MM.1S (cell line): ENCODE data around the gene ZFR.

Source experiments
- DNase-seq: peaks from one replicate; pipeline ENCODE4 v3.0.0-alpha.2; 2015
- H2AFZ ChIP-seq: fragments of 300-600 bp; sonication (generic); 2 replicates; pipeline ENCODE4 v1.6.0; 2016; ENCODE audit warnings: antibody characterized with exemption, low read length
- H3F3A ChIP-seq: fragments of 300-600 bp; sonication (generic); 2 replicates; pipeline ENCODE4 v1.6.1; 2016; ENCODE audit warnings: mild to moderate bottlenecking, antibody characterized with exemption, low read length, moderate library complexity, mixed read lengths; ENCODE audit not compliant: insufficient read depth
- H3K27ac ChIP-seq: fragments of 300-600 bp; sonication (generic); 2 replicates; pipeline ENCODE4 v1.5.1; 2016; ENCODE audit warnings: mild to moderate bottlenecking, low read length
- H3K27me3 ChIP-seq: fragments of 300-600 bp; sonication (generic); replicated peaks from 2 replicates; pipeline ENCODE4 v1.6.0; 2016; ENCODE audit warnings: low read length; ENCODE audit not compliant: insufficient read depth
- H3K36me3 ChIP-seq: fragments of 300-600 bp; sonication (generic); replicated peaks from 2 replicates; pipeline ENCODE4 v1.6.1; 2016; ENCODE audit warnings: mild to moderate bottlenecking, low read length, mixed read lengths; ENCODE audit not compliant: insufficient read depth
- H3K4me1 ChIP-seq: fragments of 300-600 bp; sonication (generic); 2 replicates; pipeline ENCODE4 v1.6.1; 2016; ENCODE audit warnings: low read length, mixed read lengths
- H3K4me2 ChIP-seq: fragments of 300-600 bp; sonication (generic); 2 replicates; pipeline ENCODE4 v1.6.0; 2016; ENCODE audit warnings: low read depth, low read length
- H3K4me3 ChIP-seq: fragments of 300-600 bp; sonication (generic); 2 replicates; pipeline ENCODE4 v1.5.1; 2016; ENCODE audit warnings: low read length, mixed read lengths
- H3K79me2 ChIP-seq: fragments of 300-600 bp; sonication (generic); 2 replicates; pipeline ENCODE4 v1.6.1; 2016; ENCODE audit warnings: mixed run types, low read length, mixed read lengths
- H3K9ac ChIP-seq: fragments of 300-600 bp; sonication (generic); 2 replicates; pipeline ENCODE4 v1.6.1; 2016; ENCODE audit warnings: low read length, mixed read lengths
- H3K9me2 ChIP-seq: fragments of 300-600 bp; sonication (generic); replicated peaks from 2 replicates; pipeline ENCODE4 v1.6.1; 2016; ENCODE audit warnings: mild to moderate bottlenecking, low read length, mixed read lengths; ENCODE audit not compliant: insufficient read depth
- H3K9me3 ChIP-seq: fragments of 300-600 bp; sonication (generic); replicated peaks from 2 replicates; pipeline ENCODE4 v1.6.1; 2016; ENCODE audit warnings: mild to moderate bottlenecking, low read length, mixed read lengths; ENCODE audit not compliant: insufficient read depth
- H4K20me1 ChIP-seq: fragments of 300-600 bp; sonication (generic); 2 replicates; pipeline ENCODE4 v1.6.1; 2016; ENCODE audit warnings: mild to moderate bottlenecking, low read length, moderate library complexity, mixed read lengths; ENCODE audit not compliant: insufficient read depth
- EZH2 ChIP-seq: fragments of 300-600 bp; sonication (generic); optimal IDR thresholded peaks from 2 replicates; pipeline ENCODE3; 2017; ENCODE audit warnings: low read depth, mild to moderate bottlenecking, antibody characterized with exemption, low read length, mixed read lengths
- EZH2phosphoT487 ChIP-seq: fragments of 300-600 bp; sonication (generic); IDR thresholded peaks from 2 replicates; pipeline ENCODE4 v1.6.1; 2018; ENCODE audit warnings: antibody characterized with exemption, low read length
- TF ChIP-seq, protein P1 (sequence below): fragments of 300-600 bp; sonication (generic); IDR thresholded peaks from 2 replicates; pipeline ENCODE4 v1.5.1; 2016; ENCODE audit warnings: antibody characterized with exemption, low read length, mixed read lengths

ZFR gene

DNA sequence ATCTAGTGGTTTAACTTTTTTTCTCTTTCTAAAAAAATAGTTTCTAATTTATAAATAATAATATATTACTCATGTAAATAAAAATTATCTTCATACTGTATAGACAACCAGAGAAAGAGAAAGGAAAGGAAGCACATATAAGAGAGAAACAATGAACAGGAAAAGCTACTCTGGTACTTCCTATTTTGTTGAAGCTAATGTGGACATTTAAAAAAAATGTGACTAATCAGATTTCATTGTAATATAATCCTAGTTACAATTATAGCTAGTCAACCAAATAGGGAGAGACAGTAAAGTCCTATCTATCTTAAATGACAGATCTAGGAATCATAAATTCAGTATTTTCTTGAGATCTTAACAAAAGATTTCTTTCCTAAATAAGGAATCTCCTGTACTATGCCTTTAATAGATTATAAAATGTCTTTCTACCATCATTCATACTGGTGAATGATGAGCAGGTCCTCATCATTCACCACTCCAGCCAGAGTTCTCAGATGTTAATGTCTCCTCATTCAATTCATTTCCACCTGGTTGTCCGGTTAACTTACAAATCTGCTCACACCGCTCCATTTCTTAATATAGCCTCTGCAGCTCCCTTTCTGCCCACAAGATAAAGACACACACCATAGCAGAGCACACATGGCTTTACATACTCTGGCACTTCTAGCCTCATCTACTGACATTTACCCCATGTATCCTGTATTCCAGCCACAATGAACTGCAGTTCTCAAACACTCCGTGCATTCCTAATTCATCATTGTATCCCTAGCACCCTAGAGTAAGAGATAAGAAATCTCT, 30.9 kb downstream of the ZFR start:
- no peak for DNase-seq
- no peaks in the 10 kb centered on the region; the same call in 1 of the 2 replicates for H3K36me3 ChIP-seq
- peaks cover 10% of the 10 kb centered on the region; the same call in 1 of the 2 replicates for H3K4me1 ChIP-seq
- no peaks in the 10 kb centered on the region for H3K9me2 ChIP-seq
- no peaks in the 10 kb centered on the region; the same call in 1 of the 2 replicates for H3F3A ChIP-seq
- TF ChIP-seq EZH2phosphoT487 (no peak), EZH2 (no peak)
- TF ChIP-seq, protein P1, sequence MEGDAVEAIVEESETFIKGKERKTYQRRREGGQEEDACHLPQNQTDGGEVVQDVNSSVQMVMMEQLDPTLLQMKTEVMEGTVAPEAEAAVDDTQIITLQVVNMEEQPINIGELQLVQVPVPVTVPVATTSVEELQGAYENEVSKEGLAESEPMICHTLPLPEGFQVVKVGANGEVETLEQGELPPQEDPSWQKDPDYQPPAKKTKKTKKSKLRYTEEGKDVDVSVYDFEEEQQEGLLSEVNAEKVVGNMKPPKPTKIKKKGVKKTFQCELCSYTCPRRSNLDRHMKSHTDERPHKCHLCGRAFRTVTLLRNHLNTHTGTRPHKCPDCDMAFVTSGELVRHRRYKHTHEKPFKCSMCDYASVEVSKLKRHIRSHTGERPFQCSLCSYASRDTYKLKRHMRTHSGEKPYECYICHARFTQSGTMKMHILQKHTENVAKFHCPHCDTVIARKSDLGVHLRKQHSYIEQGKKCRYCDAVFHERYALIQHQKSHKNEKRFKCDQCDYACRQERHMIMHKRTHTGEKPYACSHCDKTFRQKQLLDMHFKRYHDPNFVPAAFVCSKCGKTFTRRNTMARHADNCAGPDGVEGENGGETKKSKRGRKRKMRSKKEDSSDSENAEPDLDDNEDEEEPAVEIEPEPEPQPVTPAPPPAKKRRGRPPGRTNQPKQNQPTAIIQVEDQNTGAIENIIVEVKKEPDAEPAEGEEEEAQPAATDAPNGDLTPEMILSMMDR = no peak
- no peaks in the 10 kb centered on the region for H3K27me3 ChIP-seq
- no peak overlapping the region for H3K4me2 ChIP-seq
- H3K9me3 ChIP-seq = no peaks in the 10 kb centered on the region
- no peak overlapping the region for H2AFZ ChIP-seq
- no peak overlapping the region for H3K9ac ChIP-seq
- H3K27ac ChIP-seq = no peak overlapping the region
- H4K20me1 ChIP-seq = no peaks in the 10 kb centered on the region
- no peak overlapping the region for H3K4me3 ChIP-seq
- peaks cover 22% of the 10 kb centered on the region for H3K79me2 ChIP-seq

DNA sequence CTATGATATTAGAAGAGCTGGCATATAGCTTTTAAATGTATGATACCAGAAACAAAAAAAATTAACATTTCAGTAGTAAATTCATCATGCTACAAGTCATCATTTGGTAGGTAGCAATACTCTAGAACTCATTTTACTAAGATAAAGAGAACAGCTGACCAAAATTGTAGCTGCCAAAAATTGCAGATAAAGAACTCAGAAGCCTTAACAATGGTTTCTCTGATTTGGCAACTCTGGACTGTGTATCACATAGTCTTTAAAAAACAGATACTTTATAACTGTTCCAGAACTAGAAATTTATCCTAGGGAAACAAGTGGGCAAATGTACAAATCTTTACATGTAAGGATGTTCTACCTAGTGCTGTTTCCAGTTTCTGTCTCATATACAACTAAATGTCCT, 33.9 kb downstream of the ZFR start:
- Histone ChIP-seq H3K4me1 (peaks cover 37% of the 10 kb centered on the region), H3F3A (peaks cover 24% of the 10 kb centered on the region), H3K36me3 (no peaks in the 10 kb centered on the region; the same call in 1 of the 2 replicates), H3K4me3 (no peak overlapping the region), H4K20me1 (no peaks in the 10 kb centered on the region; the same call in 1 of the 2 replicates), H3K9ac (no peak overlapping the region), H3K27me3 (no peaks in the 10 kb centered on the region), H3K9me2 (no peaks in the 10 kb centered on the region), H3K4me2 (no peak overlapping the region), H2AFZ (no peak overlapping the region), H3K79me2 (peaks cover 29% of the 10 kb centered on the region), H3K27ac (no peak overlapping the region), H3K9me3 (no peaks in the 10 kb centered on the region)
- DNase-seq = no peak
- TF ChIP-seq, protein P1 = no peak
- TF ChIP-seq EZH2phosphoT487 (no peak), EZH2 (no peak)

DNA sequence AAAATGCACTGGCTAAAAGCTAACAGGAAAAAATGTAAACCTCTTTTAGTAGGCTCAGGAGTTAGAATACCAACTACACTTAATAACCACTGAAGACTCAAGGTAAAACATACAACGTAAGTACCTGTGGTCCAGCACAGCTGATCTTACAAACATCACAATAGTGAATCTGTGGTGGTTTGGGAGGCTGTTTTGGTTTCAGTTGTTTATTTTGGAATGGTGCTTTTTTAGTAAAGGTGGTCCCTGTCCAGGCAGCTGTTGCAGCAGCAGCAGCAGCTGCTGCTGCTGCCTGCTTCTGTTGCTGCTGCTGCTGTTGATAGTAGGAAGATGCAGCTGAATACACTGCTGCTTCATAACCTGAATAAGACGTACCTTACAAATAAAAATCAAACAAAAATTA, 37.9 kb downstream of the ZFR start:
- no peaks in the 10 kb centered on the region for H3K9me3 ChIP-seq
- peak; percentile 91 for DNase-seq
- H3K36me3 ChIP-seq = peaks cover 13% of the 10 kb centered on the region; the same call in 1 of the 2 replicates
- H3K4me2 ChIP-seq = peak overlapping the region; percentile 28; the same call in 1 of the 2 replicates
- H4K20me1 ChIP-seq = no peaks in the 10 kb centered on the region; the same call in 1 of the 2 replicates
- peak overlapping the region; percentile 48; the same call in 1 of the 2 replicates for H3K27ac ChIP-seq
- TF ChIP-seq EZH2phosphoT487 (no peak), EZH2 (no peak)
- TF ChIP-seq, protein P1 = no peak
- no peaks in the 10 kb centered on the region for H3K9me2 ChIP-seq
- H3F3A ChIP-seq = peaks cover 24% of the 10 kb centered on the region
- H2AFZ ChIP-seq = no peak overlapping the region
- no peaks in the 10 kb centered on the region for H3K27me3 ChIP-seq
- H3K4me3 ChIP-seq = no peak overlapping the region
- peaks cover 23% of the 10 kb centered on the region for H3K79me2 ChIP-seq
- H3K9ac ChIP-seq = no peak overlapping the region
- H3K4me1 ChIP-seq = peaks cover 40% of the 10 kb centered on the region
